ENCODE data around the gene COX5B. TPM values are rescaled to one million over a fixed set of nuclear protein-coding genes. Genes with fewer than 3 reads are reported as not detected.

Gene COX5B
- total RNA-seq, 3 donors from 2014 or later, result 410 to 732 (median 521) TPM

GRCh38 chr2:97658691-97659157 lies 12.9 kb downstream of the COX5B start:
- peaks cover 14% of the 10 kb centered on the region for H3K4me1 ChIP-seq (ENCODE audit: low read depth)
- intact Hi-C loops (cut with DNase I, micrococcal nuclease), result no loop called here
- H3K36me3 ChIP-seq (ENCODE audit: low read depth), result no peaks in the 10 kb centered on the region
- no peak for DNase-seq
- no peaks in the 10 kb centered on the region for H3K9me3 ChIP-seq
- ATAC-seq, result no peak
- H3K4me3 ChIP-seq, result no peak overlapping the region
- no peak for TF ChIP-seq CTCF (IDR thresholded peaks at IDR 0.05)

DNA sequence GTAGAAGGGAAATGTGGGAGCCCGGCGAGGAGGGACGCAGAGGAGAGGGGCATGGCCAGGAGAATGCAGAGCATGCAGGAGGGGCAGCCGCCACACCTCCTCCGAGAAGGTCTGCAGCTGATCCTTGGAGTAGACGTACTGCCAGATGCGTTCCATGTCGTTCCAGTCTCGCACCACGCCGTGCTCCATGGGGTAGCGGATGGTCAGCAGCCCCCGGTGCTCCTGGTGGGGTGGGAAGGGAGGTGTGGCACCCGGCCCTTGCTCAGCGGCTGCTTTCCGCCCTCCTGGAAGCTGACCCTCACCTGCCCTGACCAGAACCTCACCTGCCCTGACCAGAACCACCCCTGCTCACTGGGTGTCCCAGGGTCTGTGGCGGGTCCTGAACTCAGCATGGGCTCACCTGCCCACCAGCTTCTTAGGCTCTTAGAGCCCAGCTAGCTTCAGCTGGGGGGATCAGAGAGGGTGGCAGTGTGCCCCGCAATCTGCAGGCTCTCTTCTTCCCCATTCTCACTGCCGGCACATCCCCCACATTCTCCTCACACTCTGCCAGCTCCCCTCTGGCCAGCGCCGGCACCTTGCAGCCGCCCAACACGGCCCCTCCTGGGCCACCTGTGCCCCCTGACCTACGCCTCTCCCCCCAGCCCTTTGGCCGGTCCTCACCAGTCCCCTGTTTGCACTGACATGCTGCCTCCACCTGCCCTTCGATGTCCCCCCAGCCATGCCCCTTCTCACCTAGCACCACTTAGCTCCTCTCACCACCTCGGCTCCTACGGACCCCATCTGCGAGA lies 13.6 kb downstream of the COX5B start:
- intact Hi-C loops (cut with DNase I, micrococcal nuclease), result no loop called here
- no peak for TF ChIP-seq CTCF (IDR thresholded peaks at IDR 0.05)
- H3K36me3 ChIP-seq (ENCODE audit: low read depth), result no peaks in the 10 kb centered on the region
- no peak for ATAC-seq
- H3K4me3 ChIP-seq, result no peak overlapping the region
- H3K4me1 ChIP-seq (ENCODE audit: low read depth), result peaks cover 14% of the 10 kb centered on the region
- H3K9me3 ChIP-seq, result no peaks in the 10 kb centered on the region
- no peak for DNase-seq

GRCh38 chr2:97660044-97660774 lies 14.3 kb downstream of the COX5B start:
- DNase-seq (no peak), ATAC-seq (no peak)
- H3K9me3 ChIP-seq, result no peaks in the 10 kb centered on the region
- H3K4me1 ChIP-seq (ENCODE audit: low read depth), result peaks cover 14% of the 10 kb centered on the region
- H3K36me3 ChIP-seq (ENCODE audit: low read depth), result no peaks in the 10 kb centered on the region
- H3K4me3 ChIP-seq, result no peak overlapping the region
- no peak for TF ChIP-seq CTCF (IDR thresholded peaks at IDR 0.05)
- intact Hi-C loops (cut with DNase I, micrococcal nuclease), result no loop called here

DNA sequence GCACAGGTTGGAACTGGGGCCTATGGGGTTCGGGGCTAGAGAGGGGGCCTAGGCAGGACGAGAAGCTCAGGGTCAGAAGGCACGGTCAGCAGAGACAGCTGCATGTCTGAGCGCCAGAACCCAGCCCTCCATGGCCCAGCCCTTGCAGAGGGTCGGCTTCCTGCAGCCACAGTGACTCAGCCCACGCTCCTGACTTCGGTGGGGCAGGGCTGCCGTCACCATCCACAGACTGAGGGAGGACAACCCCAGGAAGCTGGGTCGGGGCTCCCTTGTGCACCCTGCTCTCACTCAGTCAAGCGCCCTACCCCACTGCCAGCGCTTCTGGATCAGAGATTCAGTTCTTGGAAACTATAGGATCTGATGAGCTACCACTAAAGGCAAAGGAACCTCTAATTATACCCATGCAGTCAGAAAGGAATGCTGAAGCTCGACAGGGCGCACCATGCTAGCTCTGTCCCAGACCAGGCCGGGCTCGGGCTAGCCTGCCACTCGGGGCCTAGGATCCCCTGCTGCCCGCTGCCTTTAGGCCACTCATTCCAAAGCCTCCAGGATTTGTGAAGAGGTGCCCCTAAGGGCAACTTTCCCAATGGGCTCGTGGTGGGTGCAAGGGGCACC lies 15.0 kb downstream of the COX5B start:
- H3K36me3 ChIP-seq (ENCODE audit: low read depth), result no peaks in the 10 kb centered on the region
- intact Hi-C loops (cut with DNase I, micrococcal nuclease), result no loop called here
- no peak overlapping the region for H3K4me3 ChIP-seq
- H3K4me1 ChIP-seq (ENCODE audit: low read depth), result peaks cover 14% of the 10 kb centered on the region
- H3K9me3 ChIP-seq, result no peaks in the 10 kb centered on the region
- no peak for DNase-seq
- no peak for TF ChIP-seq CTCF (IDR thresholded peaks at IDR 0.05)
- no peak for ATAC-seq

- Histone ChIP-seq H3K4me3 (no peak overlapping the region), H3K36me3 (ENCODE audit: low read depth) (no peaks in the 10 kb centered on the region), H3K9me3 (no peaks in the 10 kb centered on the region), H3K4me1 (ENCODE audit: low read depth) (peaks cover 14% of the 10 kb centered on the region)
- intact Hi-C loops (cut with DNase I, micrococcal nuclease), result no loop called here
- DNase-seq, result no peak
- ATAC-seq, result no peak
- no peak for TF ChIP-seq CTCF (IDR thresholded peaks at IDR 0.05)
These were observed 16.1 kb downstream of the COX5B start for GRCh38 chr2:97661927-97662326.

Measured in mucosa of descending colon (tissue), 3 donors.